GM18499 (cell line): ENCODE results near the gene TMEM255B.
"Not testable (repeated sequence)": the region's sequence is repeated elsewhere in the genome, so short reads cannot be mapped to it uniquely, and the experiment has no call there.

ENCODE experiments used
- ATAC-seq: cut with Tn5 transposase; IDR thresholded peaks from one replicate; pipeline ENCODE4 v1.9.1; 2021; ENCODE audit warnings: moderate number of reproducible peaks; ENCODE audit not compliant: insufficient read depth, unreplicated experiment

TMEM255B gene

GRCh38 chr13:113827021-113827420 lies 68.0 kb downstream of the TMEM255B start:
- no peak for ATAC-seq

DNA sequence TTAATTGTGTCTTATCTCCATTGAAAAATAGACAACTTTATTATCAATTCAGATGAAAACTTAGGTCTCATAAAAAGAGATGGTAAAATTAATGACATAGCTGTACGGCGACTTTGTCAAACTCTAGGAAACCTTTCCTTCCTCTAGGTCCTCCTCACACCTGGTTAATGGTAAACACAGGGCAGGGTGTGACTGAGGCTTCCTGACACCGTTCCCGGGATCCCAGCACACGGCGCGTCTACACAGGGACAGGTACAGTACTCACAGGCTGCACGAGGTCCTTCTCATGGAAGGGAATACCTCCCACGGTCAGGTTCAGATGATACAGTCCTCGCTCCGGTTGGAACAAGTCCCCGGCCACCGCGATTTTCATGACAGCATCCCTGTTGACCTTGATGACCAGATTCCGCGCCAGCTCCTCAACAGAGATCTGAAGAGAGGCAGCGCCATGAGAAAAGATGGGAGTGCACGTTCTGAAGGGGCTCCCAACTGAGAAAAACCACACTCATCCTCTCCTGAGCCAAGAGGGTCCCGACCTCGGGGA lies 69.3 kb downstream of the TMEM255B start:
- no peak for ATAC-seq

GRCh38 chr13:113830426-113830950 lies 71.5 kb downstream of the TMEM255B start:
- ATAC-seq: not testable (repeated sequence)

DNA sequence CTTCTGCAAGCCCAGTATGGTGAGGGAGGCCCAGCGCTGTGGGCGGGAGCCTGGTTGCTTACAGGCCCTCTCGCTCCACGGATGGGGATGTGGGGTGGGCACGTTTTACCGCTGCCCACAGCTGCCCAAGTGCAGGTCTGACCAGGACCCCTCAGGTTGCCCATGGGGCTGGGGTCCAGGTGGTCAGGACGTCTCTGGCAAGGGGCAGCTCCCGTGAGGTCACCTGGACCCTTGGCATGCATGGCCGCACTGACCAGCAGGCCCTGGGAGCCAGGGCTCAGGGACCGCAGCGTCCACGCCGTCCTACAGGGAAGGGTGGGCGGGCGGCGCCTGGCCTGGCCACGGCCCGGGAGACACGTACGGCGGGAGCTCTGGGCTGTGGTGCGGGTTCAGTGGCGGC lies 72.0 kb downstream of the TMEM255B start:
- ATAC-seq: no peak

- ATAC-seq: no peak
These were observed 73.2 kb downstream of the TMEM255B start for GRCh38 chr13:113832205-113832604.

GRCh38 chr13:113832631-113833030 lies 73.6 kb downstream of the TMEM255B start:
- ATAC-seq: no peak

GRCh38 chr13:113833111-113833830 lies 74.2 kb downstream of the TMEM255B start:
- ATAC-seq: no peak

- not testable (repeated sequence) for ATAC-seq
These were observed 75.0 kb downstream of the TMEM255B start for GRCh38 chr13:113834006-113834405.

DNA sequence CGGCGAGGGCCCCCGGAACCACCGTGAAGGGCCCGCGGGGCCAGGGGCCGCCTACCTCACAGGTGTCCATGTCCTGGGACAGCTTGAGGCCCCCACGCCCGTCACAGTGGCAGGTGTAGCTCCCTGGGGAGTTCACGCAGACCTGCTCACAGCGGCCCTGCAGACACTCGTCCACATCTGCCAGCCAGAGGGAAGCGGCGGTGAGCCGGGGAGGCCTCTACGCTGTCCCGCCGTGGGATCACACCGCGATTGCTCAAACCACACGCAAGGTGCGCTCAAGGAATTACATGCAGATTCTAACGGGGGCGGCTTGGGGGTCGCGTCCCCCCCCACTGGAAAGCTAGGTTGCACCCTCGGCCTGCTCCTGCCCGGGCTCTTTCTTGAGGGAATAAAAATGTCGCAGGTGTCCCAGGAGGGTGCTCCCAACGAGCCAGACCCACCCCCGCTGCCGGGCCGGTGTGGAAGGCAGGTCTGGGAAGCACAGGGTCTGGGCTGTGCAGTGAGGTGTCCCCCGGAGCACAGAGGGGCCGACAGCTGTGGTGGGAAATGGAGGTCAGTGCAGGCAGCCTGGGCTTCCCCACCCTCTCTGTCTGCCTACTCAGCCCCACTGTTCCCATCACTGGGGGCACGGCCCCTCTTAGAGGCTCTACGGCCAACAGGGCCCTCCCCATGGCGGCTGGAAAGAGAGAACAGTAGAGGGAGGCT lies 75.6 kb downstream of the TMEM255B start:
- ATAC-seq: no peak

- no peak for ATAC-seq
These were observed 76.6 kb downstream of the TMEM255B start for GRCh38 chr13:113835461-113836270.

DNA sequence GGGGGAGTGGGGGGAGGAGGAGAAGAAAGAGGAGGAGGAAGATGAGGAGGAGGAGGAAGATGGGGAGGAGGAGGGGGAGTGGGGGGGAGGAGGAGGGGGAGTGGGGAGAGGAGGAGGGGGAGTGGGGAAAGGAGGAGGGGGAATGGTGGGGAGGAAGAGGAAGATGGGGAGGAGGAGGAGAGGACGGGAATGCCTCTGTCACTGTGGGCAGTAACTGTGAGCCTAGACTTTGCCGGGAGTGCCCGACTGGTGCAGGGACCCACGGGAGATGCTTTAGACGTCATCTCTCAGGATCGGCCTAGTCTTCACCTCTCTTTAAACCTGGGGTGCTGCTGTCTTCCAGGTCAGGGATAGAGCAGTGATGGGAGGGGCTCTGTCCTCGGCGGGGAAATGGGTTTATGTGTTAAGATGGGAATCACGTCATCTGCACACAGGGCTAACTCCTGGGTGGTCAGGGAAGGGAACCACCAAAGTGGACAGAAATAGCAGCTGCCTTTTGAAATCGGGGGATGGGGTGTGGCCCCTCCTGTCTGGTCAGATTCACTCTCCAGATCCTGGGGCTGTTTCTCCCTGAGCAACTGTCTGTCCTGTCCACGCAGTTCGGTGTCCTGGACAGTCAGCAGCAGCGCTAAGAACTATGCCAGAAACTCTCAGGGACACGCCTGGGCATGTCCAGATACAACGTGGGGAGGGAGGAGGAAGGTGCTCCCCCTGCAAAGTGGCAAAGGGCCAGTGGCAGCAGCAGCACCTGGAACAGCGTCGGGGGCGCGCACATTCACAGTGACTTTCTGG lies 77.9 kb downstream of the TMEM255B start:
- ATAC-seq: no peak

DNA sequence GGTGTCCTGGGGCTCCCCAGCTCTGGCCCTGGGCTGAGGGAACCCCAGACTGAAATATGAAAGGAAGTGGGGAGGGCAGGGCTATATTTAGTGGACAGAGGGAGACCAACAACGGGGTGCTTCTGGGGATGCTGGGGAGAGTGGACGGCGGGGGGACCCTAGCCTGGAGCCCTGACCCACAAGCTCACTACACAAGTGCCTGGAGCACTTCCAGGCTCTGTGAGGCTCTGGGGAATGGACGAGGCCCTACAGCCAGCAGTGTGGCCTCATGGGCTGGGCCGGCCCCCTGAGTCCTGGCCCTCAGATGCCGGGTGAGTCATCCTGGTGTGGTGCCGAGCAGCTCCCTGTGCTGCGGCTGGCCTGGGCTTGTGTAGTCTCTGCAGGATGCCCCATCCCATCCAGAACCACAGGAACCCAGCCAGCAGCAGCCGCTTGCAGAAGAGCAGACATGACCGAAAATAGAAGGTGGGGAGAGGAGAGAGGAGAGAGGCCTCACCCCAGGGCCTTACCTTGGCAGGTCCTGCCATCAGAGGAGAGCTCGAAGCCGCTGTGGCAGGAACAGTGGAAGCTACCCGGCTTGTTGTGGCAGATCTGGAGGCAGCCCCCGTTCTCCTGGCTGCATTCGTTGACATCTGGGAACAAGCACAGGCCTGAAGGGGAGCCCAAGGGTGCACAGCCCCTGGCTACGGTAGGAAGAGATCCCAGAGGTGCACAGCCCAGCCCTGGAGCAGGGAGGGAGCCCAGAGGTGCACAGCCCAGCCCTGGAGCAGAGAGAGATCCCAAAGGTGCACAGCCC lies 78.7 kb downstream of the TMEM255B start:
- no peak for ATAC-seq

- ATAC-seq: no peak
These were observed 79.7 kb downstream of the TMEM255B start for GRCh38 chr13:113838711-113839201.

DNA sequence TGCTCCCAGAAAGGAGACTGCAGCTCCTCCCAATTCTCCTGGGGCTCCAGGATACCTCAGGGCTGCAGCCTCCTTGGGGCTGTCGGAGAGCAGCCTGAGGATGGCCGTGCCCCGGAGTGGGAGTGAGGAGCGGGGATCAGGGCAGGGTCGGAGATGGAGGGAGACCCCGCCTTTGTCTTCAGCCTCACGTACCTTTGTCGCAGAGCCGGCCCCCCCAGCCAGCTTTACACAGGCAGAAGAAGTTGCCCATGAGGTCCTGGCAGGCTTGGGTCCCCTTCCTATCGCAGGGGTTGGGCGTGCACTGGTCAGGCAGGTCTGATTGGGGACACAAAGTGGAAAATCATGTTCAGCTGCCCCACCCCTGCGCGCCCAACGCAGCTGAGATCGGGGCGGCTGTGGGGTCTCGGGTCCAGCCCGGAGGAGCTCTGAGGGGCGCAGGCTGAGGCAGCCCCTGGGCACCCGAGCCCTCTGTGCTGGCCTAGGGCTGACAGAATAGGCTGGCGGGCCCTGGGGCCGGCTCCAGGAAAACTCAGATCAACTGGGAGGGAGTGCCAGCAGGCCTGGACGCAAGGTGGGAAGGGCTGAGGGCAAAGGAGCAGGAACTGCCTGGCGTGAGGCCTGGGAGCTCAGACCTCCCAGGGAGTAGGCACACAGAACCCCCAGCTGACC lies 80.6 kb downstream of the TMEM255B start:
- ATAC-seq: no peak

- ATAC-seq: no peak
These were observed 81.7 kb downstream of the TMEM255B start for GRCh38 chr13:113840541-113841352.

DNA sequence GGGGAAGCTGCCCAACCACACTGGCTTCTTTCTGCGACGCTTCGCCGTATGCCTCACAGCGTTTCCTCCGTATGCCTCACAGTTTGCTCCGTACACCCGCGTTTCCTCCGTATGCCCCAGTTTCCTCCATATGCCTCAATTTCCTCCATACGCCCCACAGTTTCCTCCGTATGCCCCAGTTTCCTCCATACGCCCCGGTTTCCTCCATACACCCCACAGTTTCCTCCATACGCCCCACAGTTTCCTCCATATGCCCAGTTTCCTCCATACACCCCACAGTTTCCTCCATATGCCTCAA lies 82.3 kb downstream of the TMEM255B start:
- no peak for ATAC-seq

- no peak for ATAC-seq
These were observed 83.5 kb downstream of the TMEM255B start for GRCh38 chr13:113842336-113843062.
